Upper lobe of left lung (tissue), 4 donors: Measurements from ENCODE around the gene CDK5RAP2.

ENCODE experiments used
- POLR2A ChIP-seq, 4 donors: fragments of 450-650 bp; IDR thresholded peaks; one replicate each; pipeline ENCODE4 v1.5.1; 2016 to 2017; ENCODE audit warnings: antibody characterized with exemption in 4 of 4, mild to moderate bottlenecking in 2 of 4
- TF ChIP-seq, protein P1 (sequence below), 6 experiments: fragments of 450-650 bp in 4 of 6; fragments of 200-600 bp in 2 of 6; sonication (generic) in 2 of 6; IDR thresholded peaks; one replicate each; pipeline ENCODE4 v1.5.1; 2016 to 2019; ENCODE audit warnings: antibody characterized with exemption in 6 of 6

DNA sequence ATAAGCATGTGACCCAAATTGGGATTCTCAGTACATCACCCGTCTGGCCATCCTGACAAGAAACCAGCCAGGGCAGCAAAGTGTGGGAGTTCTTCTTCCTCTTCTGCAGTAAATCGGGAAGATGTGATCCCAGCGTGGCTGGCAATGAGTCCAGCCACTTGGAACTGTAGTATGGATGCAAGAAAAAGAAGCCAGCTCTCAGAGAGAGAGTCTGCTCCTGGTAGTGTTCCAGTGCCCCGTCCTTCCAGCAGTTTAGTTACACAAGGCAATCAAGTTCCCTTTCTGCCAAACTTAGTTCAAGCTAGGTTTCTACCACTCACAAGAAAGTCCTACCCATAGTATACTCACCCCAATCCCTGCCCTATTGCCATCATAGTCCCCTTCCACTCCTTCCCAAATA is 65.6 kb downstream of the CDK5RAP2 start:
- TF ChIP-seq, protein P1, sequence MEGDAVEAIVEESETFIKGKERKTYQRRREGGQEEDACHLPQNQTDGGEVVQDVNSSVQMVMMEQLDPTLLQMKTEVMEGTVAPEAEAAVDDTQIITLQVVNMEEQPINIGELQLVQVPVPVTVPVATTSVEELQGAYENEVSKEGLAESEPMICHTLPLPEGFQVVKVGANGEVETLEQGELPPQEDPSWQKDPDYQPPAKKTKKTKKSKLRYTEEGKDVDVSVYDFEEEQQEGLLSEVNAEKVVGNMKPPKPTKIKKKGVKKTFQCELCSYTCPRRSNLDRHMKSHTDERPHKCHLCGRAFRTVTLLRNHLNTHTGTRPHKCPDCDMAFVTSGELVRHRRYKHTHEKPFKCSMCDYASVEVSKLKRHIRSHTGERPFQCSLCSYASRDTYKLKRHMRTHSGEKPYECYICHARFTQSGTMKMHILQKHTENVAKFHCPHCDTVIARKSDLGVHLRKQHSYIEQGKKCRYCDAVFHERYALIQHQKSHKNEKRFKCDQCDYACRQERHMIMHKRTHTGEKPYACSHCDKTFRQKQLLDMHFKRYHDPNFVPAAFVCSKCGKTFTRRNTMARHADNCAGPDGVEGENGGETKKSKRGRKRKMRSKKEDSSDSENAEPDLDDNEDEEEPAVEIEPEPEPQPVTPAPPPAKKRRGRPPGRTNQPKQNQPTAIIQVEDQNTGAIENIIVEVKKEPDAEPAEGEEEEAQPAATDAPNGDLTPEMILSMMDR (IDR thresholded peaks at IDR 0.05), result no peak
- TF ChIP-seq POLR2A (IDR thresholded peaks at IDR 0.05), result no peak
